Smooth muscle cell (in vitro differentiated cells): Measurements from ENCODE around the gene ANKRD13D. TPM values are rescaled to one million over a fixed set of nuclear protein-coding genes. Genes with fewer than 3 reads are reported as not detected.

Source experiments
- DNase-seq: peaks from one replicate; lab custom pipeline; 2025; ENCODE audit not compliant: unreplicated experiment; lab: John Stamatoyannopoulos, UW
- H2AFZ ChIP-seq: fragments of 200-600 bp; sonication (generic); 2 replicates; pipeline ENCODE4 v1.6.0; 2016; ENCODE audit warnings: antibody characterized with exemption, low read depth, mild to moderate bottlenecking
- H3F3A ChIP-seq: fragments of 200-600 bp; sonication (generic); 2 replicates; pipeline ENCODE4 v1.6.0; 2017; ENCODE audit warnings: antibody characterized with exemption, low read depth
- H3K27ac ChIP-seq: fragments of 200-600 bp; sonication (generic); 2 replicates; pipeline ENCODE4 v1.5.1; 2016; ENCODE audit warnings: low read depth, mild to moderate bottlenecking
- H3K27me3 ChIP-seq: fragments of 200-600 bp; sonication (generic); 2 replicates; pipeline ENCODE4 v1.6.1; 2016; ENCODE audit warnings: low read depth, mild to moderate bottlenecking
- H3K36me3 ChIP-seq: fragments of 200-600 bp; sonication (generic); 2 replicates; pipeline ENCODE4 v1.5.1; 2016; ENCODE audit warnings: low read depth
- H3K4me1 ChIP-seq: fragments of 200-600 bp; sonication (generic); 2 replicates; pipeline ENCODE4 v1.5.1; 2016; ENCODE audit warnings: low read depth
- H3K4me2 ChIP-seq: fragments of 200-600 bp; sonication (generic); 2 replicates; pipeline ENCODE4 v1.6.0; 2016; ENCODE audit warnings: mild to moderate bottlenecking
- H3K4me3 ChIP-seq: fragments of 200-600 bp; sonication (generic); 2 replicates; pipeline ENCODE4 v1.5.1; 2016; ENCODE audit warnings: mild to moderate bottlenecking
- H3K79me2 ChIP-seq: fragments of 200-600 bp; sonication (generic); 2 replicates; pipeline ENCODE4 v1.6.0; 2016; ENCODE audit warnings: low read depth, mild to moderate bottlenecking
- H3K9ac ChIP-seq: fragments of 200-600 bp; sonication (generic); 2 replicates; pipeline ENCODE4 v1.6.0; 2016; ENCODE audit warnings: low read depth
- H3K9me3 ChIP-seq: fragments of 200-600 bp; sonication (generic); replicated peaks from 2 replicates; pipeline ENCODE4 v1.5.1; 2016; ENCODE audit warnings: low read depth
- H4K20me1 ChIP-seq: fragments of 200-600 bp; sonication (generic); 2 replicates; pipeline ENCODE4 v1.6.0; 2016; ENCODE audit warnings: low read depth
- CTCF ChIP-seq: fragments of 200-600 bp; sonication (generic); IDR thresholded peaks from 2 replicates; pipeline ENCODE4 v1.5.1; 2017; ENCODE audit warnings: borderline replicate concordance, mild to moderate bottlenecking, antibody characterized with exemption; ENCODE audit not compliant: insufficient read depth, poor library complexity, severe bottlenecking
- WGBS: methylation state at CpG from one replicate; pipeline ENCODE4 v1.1.7; 2016; ENCODE audit warnings: low lambda C conversion rate; 5-methylcytosine and 5-hydroxymethylcytosine counted together
- polyA plus RNA-seq: library from polyadenylated mRNA; unstranded; fragments of >200 nt; fragmentation: Nextera tagmentation; extraction: Ambion mirVana; gene quantifications from 2 replicates; pipeline ENCODE4 v1.2.1, GENCODE V29; 2016
- total RNA-seq: library from RNA; depleted of rRNA; stranded (reverse); fragments of >200 nt; gene quantifications from 2 replicates; pipeline ENCODE4 v1.2.3, GENCODE V29; 2014

The ANKRD13D gene
- total and polyA plus RNA-seq, 2 experiments from 2014 or later: 34.7 to 52.0 TPM

GRCh38 chr11:67281552-67282150 lies 7.5 kb upstream of the ANKRD13D start:
- DNase-seq: no peak
- peaks cover 9% of the 10 kb centered on the region for H3K4me1 ChIP-seq
- TF ChIP-seq CTCF: no peak
- no peaks in the 10 kb centered on the region for H3K9me3 ChIP-seq
- H3K27me3 ChIP-seq: no peaks in the 10 kb centered on the region
- H3K36me3 ChIP-seq: peaks cover 6% of the 10 kb centered on the region
- H3K4me2 ChIP-seq: no peak overlapping the region
- H2AFZ ChIP-seq: no peak overlapping the region
- no peak overlapping the region for H3K27ac ChIP-seq
- no peak overlapping the region for H3K9ac ChIP-seq
- no peaks in the 10 kb centered on the region for H3F3A ChIP-seq
- peaks cover 14% of the 10 kb centered on the region for H3K79me2 ChIP-seq
- H4K20me1 ChIP-seq: peaks cover 20% of the 10 kb centered on the region
- no peak overlapping the region for H3K4me3 ChIP-seq
- 94% methylated on average over 17 of the region's 27 CpGs for WGBS

GRCh38 chr11:67282155-67282875 lies 6.8 kb upstream of the ANKRD13D start:
- peaks cover 13% of the 10 kb centered on the region for H4K20me1 ChIP-seq
- H3K4me2 ChIP-seq: no peak overlapping the region
- TF ChIP-seq CTCF: no peak
- peaks cover 6% of the 10 kb centered on the region for H3K36me3 ChIP-seq
- no peaks in the 10 kb centered on the region for H3K9me3 ChIP-seq
- H3K27ac ChIP-seq: no peak overlapping the region
- peaks cover 7% of the 10 kb centered on the region for H3K79me2 ChIP-seq
- H3K27me3 ChIP-seq: no peaks in the 10 kb centered on the region
- H3K4me1 ChIP-seq: peaks cover 3% of the 10 kb centered on the region
- 95% methylated on average over 15 of the region's 20 CpGs for WGBS
- H3K9ac ChIP-seq: no peak overlapping the region
- no peak for DNase-seq
- H3F3A ChIP-seq: no peaks in the 10 kb centered on the region
- H3K4me3 ChIP-seq: no peak overlapping the region
- H2AFZ ChIP-seq: no peak overlapping the region

GRCh38 chr11:67282876-67283371 lies 6.2 kb upstream of the ANKRD13D start:
- no peak for TF ChIP-seq CTCF
- Histone ChIP-seq H3K4me2 (no peak overlapping the region), H3F3A (peaks cover 2% of the 10 kb centered on the region), H3K27ac (no peak overlapping the region), H3K27me3 (no peaks in the 10 kb centered on the region), H3K9ac (no peak overlapping the region), H3K4me3 (no peak overlapping the region), H4K20me1 (peaks cover 7% of the 10 kb centered on the region), H3K4me1 (peaks cover 3% of the 10 kb centered on the region), H3K9me3 (no peaks in the 10 kb centered on the region), H3K79me2 (peaks cover 1% of the 10 kb centered on the region), H2AFZ (no peak overlapping the region), H3K36me3 (peaks cover 6% of the 10 kb centered on the region)
- no peak for DNase-seq
- WGBS: 97% methylated on average over 11 of the region's 11 CpGs
